ENCODE results near the gene SLC4A9. TPM values are rescaled to one million over a fixed set of nuclear protein-coding genes. Genes with fewer than 3 reads are reported as not detected.

Gene SLC4A9
- total RNA-seq, 4 donors from 2014 or later: 0.12 TPM; not detected in 3

- H3K36me3 ChIP-seq: no peaks in the 10 kb centered on the region
- H3K4me3 ChIP-seq: peak overlapping the region; percentile 77 to 81
- TF ChIP-seq POLR2A (IDR thresholded peaks at IDR 0.05) (peak in 1 of 2 donors; percentile 56), CTCF (IDR thresholded peaks at IDR 0.05) (peak in 1 of 4 experiments; percentile 2)
- peaks cover 11 to 18% of the 10 kb centered on the region in 2 donors for H3K4me1 ChIP-seq
- H3K9me3 ChIP-seq: no peaks in the 10 kb centered on the region
- H3K27me3 ChIP-seq: no peaks in the 10 kb centered on the region
- DNase-seq: peak; percentile 91 to 95
- intact Hi-C loops (cut with DNase I; ENCODE audit: low total_unique reads): no loop called here
- peak overlapping the region; percentile 93 to 96 for H3K27ac ChIP-seq
Measured at GRCh38 chr5:140400730-140401361, 40.9 kb downstream of the SLC4A9 start.

DNA sequence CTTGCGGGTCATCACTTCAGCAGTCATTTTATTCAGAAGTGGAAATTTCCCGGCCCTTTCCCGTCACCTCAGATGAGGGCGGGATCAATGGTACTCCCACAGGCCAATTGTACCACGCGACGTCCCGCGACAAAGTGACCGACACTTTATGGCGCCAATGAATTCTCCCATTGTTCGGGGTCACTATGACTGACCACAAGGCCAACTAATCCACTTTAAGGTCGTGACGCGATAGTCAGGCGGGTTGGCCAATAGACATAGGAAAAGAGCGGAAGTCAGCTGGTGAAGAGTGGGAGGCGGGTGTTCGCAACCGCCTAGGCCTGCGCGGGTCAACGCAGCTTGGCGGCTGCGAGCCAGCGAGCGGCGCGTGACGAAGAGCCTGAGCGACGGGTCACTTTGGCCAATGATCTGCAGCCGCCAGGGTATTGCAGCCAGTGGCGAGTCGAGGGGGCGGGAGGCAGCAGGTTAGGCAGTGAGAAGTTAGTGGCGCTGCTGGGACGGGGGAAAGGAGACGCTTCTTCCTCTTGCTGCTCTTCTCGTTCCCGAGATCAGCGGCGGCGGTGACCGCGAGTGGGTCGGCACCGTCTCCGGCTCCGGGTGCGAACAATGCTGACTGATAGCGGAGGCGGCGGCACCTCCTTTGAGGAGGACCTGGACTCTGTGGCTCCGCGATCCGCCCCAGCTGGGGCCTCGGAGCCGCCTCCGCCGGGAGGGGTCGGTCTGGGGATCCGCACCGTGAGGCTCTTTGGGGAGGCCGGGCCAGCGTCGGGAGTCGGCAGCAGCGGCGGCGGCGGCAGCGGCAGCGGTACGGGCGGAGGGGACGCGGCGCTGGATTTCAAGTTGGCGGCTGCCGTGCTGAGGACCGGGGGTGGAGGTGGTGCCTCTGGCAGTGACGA lies 41.6 kb downstream of the SLC4A9 start, which contains the start of gene ANKHD1:
Gene ANKHD1 (plus strand): TSS at position 472 of the 896 bp plus-strand sequence. CDS start 135 bp downstream, at position 607.
- H3K27ac ChIP-seq: peak within 1 kb of the TSS; percentile 96
- DNase-seq: peak; percentile 99
- H3K36me3 ChIP-seq: no peaks in the 10 kb centered on the region
- peak within 1 kb of the TSS; percentile 77 to 88 for H3K4me3 ChIP-seq
- H3K4me1 ChIP-seq: peaks cover 11 to 21% of the 10 kb centered on the region in 2 donors
- H3K9me3 ChIP-seq: no peaks in the 10 kb centered on the region
- intact Hi-C loops (cut with DNase I; ENCODE audit: low total_unique reads): no loop called here
- TF ChIP-seq CTCF (IDR thresholded peaks at IDR 0.05): peak in 2 of 4 experiments; percentile 20 to 37
- TF ChIP-seq POLR2A (IDR thresholded peaks at IDR 0.05): peak; percentile 96 to 98
- H3K27me3 ChIP-seq: no peaks in the 10 kb centered on the region

- Histone ChIP-seq H3K27me3 (no peaks in the 10 kb centered on the region), H3K27ac (peak overlapping the region; percentile 91 to 96), H3K9me3 (no peaks in the 10 kb centered on the region), H3K4me3 (peak overlapping the region; percentile 74 to 88), H3K36me3 (no peaks in the 10 kb centered on the region), H3K4me1 (peaks cover 11 to 21% of the 10 kb centered on the region in 2 donors)
- DNase-seq: peak in 1 of 2 donors; percentile 32
- intact Hi-C loops (cut with DNase I; ENCODE audit: low total_unique reads): no loop called here
- TF ChIP-seq POLR2A (IDR thresholded peaks at IDR 0.05): no peak
- no peak for TF ChIP-seq CTCF (IDR thresholded peaks at IDR 0.05)
Measured at GRCh38 chr5:140402258-140403074, 42.5 kb downstream of the SLC4A9 start.

- DNase-seq: no peak
- intact Hi-C loops (cut with DNase I; ENCODE audit: low total_unique reads): no loop called here
- Histone ChIP-seq H3K4me3 (peak overlapping the region in 1 of 2 donors; percentile 74), H3K9me3 (no peaks in the 10 kb centered on the region), H3K27me3 (no peaks in the 10 kb centered on the region), H3K36me3 (no peaks in the 10 kb centered on the region), H3K27ac (no peak overlapping the region), H3K4me1 (peaks cover 11 to 21% of the 10 kb centered on the region in 2 donors)
- TF ChIP-seq POLR2A (IDR thresholded peaks at IDR 0.05) (no peak), CTCF (IDR thresholded peaks at IDR 0.05) (no peak)
Measured at GRCh38 chr5:140403613-140404012, 43.6 kb downstream of the SLC4A9 start.
